HTR-8/SVneo (cell line): Measurements from ENCODE around the gene RAD9A.

ENCODE experiments used
- DNase-seq: peaks from one replicate; pipeline ENCODE4 v3.0.0; 2011; ENCODE audit warnings: low spot score, mixed read lengths; ENCODE audit not compliant: insufficient read length
- FAIRE-seq: peaks from 2 replicates; lab custom pipeline; 2011; peaks lifted over from hg19 to GRCh38; lab: Jason Lieb, UNC

The RAD9A gene

DNA sequence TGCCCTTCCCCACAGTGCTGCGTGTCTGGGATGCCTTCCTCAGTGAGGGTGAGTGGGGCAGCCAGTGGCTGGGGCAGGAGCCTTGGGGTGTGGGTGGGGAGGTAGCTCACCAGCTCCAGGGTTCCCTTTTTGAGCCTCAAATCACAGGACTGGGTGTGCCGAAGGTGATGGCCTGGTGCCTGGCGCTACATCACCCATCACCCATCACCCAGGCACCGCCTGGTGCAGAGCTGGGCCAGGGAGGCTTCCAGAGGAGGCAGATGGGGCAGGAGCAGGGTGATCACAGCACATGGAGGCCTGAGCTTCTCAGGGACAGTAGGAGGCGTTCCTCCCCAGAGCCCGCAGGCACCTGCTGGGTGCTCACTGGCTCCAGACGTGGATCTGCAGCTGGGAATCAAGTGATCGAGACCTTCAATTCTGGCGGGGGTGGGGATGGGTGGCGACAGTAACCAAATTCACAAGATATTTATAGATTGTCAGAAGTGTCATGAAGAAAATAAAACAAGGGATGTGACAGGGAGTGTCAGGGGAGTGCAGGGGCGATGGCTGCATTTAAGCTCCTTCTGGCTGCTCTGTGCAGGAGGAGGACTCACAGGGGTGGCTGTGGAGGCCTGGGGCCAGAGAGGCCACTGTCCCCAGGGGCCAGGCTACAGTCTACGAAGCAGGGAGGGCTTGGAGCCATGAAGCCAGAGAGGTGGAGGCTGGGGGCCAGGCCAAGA lies 15.3 kb downstream of the RAD9A start:
- DNase-seq = no peak
- peak; percentile 20 for FAIRE-seq

DNA sequence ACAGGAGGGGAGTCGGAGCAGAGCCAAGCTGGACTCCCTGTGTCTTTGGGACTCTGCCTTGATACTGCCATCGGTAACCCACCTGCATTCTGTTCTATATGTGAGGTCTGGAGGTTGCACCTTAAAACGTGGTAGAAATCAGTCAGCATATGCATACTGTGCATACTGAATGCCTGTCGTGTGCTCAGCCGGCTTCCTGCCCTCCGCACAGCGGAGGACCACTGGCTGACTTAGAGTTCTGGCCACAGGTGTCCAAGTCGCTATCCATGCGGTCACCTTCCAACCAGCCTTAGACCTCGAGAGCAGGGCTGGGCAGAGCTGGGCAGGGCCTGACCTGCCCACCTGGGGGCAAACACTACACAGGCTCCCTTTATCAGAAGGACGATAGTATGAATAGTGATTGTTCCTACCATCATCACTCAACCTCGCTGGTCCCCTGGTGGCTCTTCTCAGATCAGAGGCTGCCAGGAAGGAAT lies 15.9 kb downstream of the RAD9A start:
- FAIRE-seq = peak; percentile 67

DNA sequence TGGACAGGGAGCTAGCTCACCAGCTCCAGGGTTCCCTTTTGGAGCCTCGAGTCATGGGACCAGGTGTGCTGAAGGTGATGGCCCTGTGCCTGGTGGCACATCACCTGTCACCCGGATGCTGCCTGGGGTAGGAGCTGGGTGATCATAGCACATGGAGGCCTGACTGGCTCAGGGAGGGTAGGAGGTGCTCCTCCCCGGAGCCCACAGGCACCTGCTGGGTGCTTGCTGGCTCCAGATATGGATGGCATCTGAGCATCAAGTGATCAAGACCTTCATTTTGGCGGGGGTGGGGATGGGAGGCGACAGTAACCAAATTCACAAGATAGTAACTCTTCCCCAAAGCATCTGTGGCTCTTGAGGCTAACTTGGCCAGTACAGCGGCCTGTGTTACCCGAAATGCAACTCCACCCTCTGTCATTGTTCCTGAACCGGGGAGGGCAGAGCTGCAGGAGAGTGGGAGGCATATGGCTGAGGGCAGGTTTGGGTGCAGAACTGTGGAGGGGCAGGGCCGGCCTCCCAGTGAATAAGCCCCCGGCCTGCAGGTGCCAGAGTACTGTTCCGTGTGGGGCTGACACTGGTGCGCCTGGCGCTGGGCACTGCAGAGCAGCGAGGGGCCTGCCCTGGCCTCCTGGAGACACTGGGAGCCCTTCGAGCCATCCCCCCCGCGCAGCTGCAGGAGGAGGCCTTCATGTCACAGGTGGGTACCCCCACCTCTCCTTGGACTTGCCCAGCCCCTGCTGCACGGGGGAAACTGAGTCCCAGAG lies 16.8 kb downstream of the RAD9A start:
- no peak for DNase-seq
- peak; percentile 74 for FAIRE-seq

More for the DNA sequence above, 15.9 kb downstream of the RAD9A start:
- DNase-seq = no peak

DNA sequence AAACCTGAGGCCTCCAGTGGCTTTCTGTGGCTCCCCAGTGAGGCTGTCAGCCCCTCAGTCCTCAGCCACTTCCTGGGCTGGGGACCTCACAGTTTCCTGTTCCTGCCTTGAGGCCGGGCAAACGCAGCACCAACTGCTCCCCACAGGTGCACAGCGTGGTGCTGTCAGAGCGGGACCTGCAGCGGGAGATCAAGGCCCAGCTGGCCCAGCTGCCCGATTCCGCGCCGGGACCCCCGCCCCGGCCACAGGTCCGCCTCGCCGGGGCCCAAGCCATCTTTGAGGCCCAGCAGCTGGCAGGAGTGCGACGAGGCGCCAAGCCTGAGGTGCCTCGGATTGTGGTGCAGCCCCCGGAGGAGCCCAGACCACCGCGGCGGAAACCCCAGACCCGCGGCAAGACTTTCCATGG lies 17.5 kb downstream of the RAD9A start:
- FAIRE-seq (peak; percentile 42), DNase-seq (no peak)

DNA sequence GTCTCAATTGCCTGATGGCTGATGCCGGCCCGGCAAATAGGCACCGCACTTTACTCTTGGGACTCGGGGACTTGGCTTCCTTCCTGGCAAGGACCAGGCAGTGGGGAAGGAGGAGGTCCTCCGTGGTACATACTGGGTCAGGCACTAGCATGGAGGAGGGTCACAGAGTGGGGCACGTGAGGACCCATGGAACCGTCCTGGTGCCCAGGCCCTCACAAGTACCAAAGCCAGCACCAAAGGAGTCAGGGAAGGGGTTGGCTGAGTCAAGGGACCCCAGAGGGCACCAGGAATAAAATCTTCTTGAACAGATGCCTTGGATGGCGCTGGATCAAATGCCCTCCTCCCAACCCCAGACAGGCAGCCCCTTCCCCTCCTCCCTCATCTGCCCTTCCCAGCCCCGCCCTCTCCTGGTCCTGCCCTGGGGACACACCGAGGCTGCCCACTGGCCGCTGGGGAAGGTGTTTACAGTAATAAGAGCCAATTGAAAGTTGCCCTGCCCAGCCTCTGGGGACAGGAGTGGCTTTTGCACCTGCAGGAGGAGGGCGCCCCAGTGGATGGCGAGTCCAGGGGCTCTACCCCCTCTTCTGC lies 18.1 kb downstream of the RAD9A start:
- DNase-seq (no peak), FAIRE-seq (peak; percentile 20)

DNA sequence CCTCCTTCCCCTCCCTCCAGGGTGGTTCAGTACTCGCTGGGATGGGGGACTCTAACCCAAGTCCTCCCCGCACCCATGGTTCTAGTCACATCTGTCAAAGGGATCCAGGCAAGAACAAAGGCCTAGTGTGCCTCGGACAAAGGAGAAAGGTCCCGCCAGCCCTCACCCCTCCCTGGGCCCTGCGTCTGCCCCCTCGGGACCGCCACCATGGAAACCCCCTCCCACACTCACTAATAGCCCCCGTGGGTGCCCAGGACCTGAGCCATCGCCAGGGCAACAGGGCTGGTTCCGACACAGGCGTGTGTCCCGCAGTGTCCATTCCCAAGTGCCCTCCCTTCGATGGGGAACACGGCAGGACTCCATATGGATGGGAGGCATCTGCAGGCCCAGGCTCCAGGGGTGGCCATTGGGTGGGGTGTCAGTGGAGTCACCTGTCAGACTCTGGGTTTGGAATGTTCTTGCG lies 18.6 kb downstream of the RAD9A start:
- FAIRE-seq (no peak), DNase-seq (no peak)

DNA sequence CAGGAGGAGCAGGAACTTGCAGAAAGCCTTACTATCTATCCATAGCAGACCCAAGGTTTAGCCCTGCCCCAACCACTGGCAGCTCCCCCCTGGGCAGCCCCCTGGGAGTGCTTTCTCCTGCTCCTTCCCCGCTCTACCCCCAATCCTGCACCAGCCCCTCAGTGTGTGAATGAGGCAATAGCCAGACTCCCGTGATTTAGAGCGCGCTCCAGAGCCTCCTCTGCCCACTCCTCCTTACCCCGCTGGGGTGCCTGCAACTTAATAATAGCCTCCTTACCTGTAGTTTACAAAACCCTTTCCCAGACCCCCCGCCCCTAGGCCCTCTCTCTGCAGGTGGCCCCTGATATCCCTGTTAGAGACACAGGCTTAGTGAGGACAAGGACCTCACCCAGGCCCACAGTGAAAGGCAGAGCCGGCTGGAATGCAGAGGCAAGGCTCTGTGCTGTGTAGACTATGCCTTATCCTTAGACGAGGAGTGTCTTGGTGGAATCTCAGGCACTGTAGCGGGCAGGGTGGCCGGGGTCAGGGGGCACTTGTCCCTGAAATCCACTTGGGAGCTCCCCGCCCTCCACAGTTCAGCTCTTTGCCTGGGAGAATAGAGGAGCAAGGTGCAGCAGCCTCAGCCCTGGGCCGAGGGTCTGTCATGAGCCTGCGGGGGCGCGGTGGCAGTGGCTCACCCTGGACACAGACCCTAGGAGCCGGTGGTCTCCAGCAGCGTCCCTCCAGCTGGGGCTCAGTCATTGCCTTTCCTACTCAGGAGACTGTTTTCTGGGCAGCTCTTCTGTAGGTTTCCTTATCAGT lies 19.4 kb downstream of the RAD9A start:
- no peak for DNase-seq
- FAIRE-seq = no peak

DNA sequence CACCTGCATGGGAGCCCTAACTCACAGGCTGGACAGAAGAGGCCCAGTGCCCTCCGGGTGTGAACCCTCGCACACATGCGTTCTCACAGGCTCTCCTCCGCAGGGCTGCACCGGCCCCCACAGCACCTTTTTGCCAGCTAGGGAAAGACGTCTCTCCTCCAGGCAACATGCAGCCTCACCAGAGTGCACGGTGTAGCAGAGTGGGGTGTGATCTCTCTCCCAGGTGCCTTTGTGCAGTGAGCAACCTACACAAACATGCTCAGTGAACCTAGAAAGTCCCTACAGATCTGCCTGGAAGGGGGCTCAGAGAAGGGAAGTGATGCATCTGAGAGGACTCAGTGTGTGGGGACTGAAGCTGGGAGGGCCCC lies 20.0 kb downstream of the RAD9A start:
- FAIRE-seq (peak; percentile 77), DNase-seq (no peak)

DNA sequence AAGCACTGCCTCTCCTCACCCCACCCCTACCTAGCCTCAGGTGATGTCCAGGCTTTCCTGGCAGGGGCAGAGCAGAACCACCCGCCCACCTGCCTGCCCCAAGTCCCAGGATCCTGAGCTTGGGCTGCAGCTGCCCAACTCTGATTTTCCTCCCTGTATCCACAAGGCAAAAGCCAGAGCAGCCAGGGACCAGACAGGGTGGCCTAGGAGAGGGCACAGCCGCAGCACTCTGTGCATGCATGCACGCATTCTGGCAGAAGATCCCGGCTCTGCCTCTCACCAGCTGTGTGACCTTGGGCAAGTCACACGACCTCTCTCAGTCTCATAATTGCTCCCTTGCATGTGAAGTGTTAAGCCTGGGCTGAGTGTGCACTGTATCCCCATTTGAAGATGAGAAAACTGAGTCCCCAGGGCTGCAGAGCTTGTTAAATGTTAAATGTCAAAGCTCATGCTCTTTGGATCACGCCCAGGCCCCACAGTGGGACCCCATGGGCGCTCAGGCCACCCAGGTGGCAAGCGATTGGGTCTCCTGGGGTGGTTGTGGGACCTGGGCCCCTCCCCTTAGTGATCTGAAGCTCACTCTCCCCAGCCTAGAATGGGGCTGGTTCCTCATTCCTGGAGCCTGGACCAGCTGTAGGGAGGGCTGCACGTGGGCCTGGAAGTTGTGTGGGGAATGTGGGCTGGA lies 20.9 kb downstream of the RAD9A start:
- peak; percentile 71 for FAIRE-seq
- DNase-seq = no peak

DNA sequence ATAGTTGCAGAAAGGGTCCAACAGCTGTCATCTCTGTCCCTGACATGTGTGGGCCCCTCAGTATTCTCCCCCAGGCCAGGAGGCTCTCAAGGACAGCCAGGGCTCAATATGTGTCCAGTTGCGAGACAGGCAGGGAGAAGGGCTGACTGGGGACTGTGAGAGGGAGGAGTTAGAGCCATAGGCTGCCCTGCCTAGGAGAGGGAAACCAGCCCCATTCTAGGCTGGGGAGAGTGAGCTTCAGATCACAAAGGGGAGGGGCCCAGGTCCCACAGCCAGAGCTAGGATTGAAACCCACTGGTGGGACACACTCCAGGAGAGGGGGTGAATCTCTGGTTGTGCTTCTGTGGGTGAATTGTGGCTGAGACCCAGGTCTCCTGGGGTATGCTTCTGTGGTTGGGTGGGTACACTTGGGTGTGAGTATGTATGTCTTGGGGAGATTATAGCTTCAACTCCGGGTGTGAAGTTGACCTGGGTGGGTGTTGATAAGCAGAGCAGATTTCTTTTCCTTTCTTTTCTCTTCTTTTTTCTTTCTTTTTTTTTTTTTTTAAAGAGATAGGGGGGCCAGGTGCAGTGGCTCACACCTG lies 21.6 kb downstream of the RAD9A start:
- DNase-seq (no peak), FAIRE-seq (peak; percentile 55)

DNA sequence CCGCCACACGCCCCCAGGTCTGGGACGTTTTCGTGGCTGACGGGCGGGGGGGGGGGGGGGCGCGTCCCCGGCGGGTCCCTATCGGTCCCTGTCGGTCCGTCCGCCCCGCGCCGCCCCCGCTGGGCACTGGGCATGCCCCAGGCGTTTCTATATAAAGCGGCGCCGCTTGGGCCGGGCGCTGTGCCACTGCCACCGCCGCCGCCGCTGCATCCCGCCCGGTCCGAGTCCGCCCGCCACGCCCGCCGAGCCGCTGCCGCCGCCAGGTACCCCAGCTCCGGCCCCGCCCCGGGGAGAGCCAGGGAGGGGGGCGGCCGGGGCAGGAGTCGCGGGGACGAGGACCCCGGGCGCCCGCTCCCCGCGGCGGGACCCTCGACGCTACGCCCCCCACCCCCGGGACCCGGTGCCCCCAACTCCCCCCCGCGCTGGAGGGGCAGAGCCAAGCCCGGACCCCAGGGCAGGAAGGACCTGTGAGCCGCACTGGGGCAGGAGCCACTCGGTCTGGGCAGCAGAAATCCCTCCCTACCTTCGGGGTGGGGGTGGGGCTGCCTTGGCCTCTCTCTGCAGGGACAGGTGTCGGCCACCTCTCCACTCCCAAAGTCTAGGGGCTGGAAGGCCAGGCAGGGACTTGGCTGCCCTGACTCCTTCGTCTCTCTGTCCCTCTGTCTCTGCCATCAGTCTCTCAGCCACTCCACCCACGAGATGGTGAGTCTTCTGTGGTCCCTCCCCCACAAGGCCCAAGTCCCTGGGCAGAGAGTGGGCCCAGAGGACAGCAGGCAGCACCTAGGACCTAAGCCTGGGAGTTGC lies 23.9 kb downstream of the RAD9A start, which contains the start of gene CARNS1:
Gene CARNS1 (plus strand): TSS at position 178 of the 804 bp plus-strand sequence. CDS start 522 bp downstream, at position 700.
- no peak for DNase-seq
- peak; percentile 42 for FAIRE-seq

DNA sequence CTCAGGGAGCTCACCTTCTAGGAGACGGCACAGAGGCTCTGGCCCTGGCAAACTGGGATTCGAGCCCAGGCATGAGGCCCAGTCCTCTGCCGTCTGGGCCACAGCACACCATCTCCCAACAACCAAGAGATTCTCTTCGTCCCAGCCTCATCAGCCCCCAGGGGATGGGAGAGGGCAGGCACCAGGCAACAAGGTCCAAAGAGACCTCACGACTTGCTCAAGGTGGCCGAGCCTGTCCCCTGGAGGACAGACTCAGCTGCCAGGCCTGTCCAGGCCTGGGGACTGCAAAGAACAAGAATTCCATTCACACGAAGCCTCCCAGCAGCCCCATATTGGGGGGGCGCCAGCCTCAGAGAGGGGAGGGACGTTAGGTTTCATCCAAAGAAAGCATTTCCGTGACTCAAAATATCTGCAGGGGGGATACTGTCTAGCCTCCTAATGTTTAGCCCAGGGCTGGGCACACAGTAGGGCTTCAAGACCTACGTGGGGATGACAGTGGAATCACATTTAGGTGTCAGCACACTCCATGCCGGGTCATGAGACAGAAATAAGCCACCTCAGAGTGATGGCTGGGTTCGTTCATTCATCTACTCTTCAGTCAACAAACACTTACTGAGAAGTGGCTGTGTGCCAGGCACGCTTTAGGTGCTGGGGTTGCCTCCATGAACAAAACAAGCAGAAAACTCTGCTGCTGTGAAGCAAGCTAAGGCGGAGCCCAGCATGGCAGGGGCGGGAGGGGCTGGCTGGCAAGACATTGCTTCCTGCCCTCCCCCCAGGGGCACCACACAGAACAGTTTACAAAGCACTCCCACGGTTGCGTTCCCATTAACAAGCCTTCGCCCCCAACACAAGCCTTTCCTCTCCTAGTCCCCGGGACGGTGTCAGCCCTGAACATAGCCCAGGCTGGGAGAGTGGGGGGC lies 24.9 kb downstream of the RAD9A start:
- DNase-seq = no peak
- peak; percentile 58 for FAIRE-seq

DNA sequence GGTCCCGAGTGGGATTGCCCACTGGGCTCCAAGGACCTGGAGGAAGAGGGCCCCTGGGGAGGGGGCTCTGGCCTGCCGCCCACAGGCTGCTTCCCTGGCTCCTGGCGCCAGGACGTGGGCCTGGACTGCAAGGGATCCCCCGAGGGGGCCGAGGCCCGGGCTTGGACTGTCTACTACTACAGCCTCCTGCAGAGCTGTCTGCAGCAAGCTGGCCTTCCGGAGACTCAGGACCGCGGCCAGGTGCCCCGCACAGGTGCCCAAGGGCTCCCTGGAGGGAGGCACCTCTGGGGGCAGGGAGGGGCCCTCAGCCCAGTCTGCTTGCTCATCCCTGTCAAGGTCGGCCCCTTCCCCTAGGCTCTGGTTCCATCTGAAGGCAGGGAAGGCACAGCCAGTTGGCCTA lies 25.6 kb downstream of the RAD9A start:
- no peak for FAIRE-seq
- no peak for DNase-seq

DNA sequence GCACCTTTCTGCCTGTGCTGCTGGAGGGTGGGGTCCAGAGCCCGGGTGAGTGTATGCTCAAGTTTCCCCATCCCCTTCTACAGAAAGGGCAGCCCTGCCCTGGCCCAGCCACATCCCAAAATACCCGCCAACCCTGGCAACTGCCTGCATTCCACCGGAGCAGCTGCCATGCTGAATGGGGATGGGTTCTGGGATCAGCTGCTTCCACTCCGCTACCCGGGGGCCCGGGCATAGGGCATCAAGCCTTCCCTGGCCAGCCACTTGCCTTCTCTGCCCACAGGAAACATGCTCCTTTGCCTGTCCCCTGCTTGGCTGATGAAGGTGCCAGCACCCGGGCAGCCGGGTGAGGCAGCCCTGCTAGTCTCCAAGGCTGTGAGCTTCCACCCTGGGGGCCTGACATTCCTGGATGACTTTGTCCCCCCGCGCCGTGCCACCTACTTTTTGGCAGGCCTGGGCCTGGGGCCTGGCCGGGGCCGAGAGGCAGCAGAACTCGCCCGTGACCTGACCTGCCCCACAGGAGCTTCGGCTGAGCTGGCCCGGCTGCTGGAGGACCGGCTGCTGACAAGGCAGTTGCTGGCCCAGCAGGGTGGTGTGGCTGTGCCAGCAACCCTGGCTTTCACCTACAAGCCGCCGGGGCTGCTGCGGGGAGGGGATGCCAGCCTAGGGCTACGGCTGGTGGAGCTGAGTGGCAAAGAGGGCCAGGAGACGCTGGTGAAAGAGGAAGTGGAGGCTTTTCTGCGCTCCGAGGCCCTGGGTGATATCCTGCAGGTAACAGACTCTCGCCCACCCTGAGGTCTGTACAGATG lies 26.9 kb downstream of the RAD9A start:
- FAIRE-seq (peak; percentile 66), DNase-seq (no peak)

DNA sequence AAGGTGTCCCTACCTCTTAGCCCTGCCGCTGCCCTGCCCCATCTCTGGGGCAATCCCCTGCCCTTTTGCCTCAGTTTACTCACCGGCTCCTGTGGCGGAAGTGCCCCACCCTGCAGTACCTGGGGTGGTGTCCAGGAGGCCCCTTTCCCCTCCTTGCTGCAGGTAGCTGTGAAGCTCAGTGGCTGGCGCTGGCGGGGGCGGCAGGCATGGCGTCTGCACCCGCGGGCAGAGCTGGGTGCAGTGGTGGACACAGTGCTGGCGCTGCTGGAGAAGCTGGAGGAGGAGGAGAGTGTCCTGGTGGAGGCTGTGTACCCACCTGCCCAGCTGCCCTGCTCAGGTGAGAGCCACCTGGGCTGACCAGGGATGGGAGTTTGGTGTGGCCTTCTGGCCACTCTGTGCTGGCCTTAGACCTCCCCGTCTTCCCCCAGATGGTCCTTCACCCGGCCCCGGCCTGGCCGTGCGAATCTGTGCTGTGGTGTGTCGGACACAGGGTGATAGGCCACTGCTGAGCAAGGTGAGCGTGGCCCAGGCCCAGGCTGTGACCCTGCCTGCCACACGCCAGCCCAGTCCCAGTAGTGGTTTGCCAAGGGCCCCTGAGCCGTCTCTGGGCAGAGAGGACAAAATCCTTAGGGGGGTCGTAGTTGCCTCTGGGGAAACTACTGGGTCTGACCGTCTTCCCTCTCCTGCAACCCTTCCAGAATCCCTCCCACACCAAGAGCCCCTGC lies 27.7 kb downstream of the RAD9A start:
- FAIRE-seq (peak; percentile 77), DNase-seq (no peak)

DNA sequence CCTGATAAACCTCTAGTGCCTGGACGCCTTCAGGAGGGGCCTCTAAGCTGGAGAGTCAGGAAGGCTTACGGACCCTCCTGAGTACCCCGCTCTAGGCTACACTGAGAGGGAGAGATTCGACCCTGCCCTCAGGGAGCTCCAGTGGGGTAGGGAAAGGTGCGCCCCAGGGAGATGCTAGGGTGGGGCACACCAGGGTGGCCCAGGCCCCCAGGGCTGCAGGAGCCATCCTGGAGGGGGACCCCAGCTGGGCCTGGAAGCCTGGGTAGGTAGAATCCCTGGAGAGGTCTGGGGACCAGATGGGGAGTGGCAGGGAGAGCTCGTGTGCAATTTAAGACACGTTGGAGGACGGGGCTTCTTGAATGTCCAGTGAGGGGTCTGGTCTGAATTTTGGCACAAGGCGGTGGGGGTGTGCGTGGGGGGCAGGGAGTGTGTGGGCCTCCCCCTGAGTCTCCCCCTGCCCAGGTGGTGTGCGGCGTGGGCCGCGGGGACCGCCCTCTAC lies 28.4 kb downstream of the RAD9A start:
- FAIRE-seq = no peak
- DNase-seq = no peak
